Pancreas (tissue), 10 donors: ENCODE measurements around the gene OR2W3. TPM values are rescaled to one million over a fixed set of nuclear protein-coding genes. Genes with fewer than 3 reads are reported as not detected.

ENCODE experiments used
- ATAC-seq, 4 donors: fragments of 200-7000 bp; cut with Tn5 transposase; one replicate each; pipeline versions ENCODE4 v1.8.0 to v1.9.1; 2020; ENCODE audit warnings: mild to moderate bottlenecking in 4 of 4, moderate library complexity in 4 of 4
- DNase-seq, 6 donors: peaks; one replicate each; pipeline ENCODE4 v3.0.0-alpha.2; 2020
- FAIRE-seq: peaks from 2 replicates; lab custom pipeline; 2012; peaks lifted over from hg19 to GRCh38; lab: Jason Lieb, UNC
- H3K27ac ChIP-seq, 4 donors: fragments of 200-600 bp; sonication (generic); 1 replicate in 3 of 4; 2 replicates in 1 of 4; pipeline versions ENCODE4 v1.5.0 to v1.8.0; 2020
- H3K27me3 ChIP-seq, 4 donors: fragments of 200-600 bp; one replicate each; pipeline ENCODE4 v1.8.0; 2021
- H3K36me3 ChIP-seq, 3 donors: fragments of 200-600 bp; sonication (generic) in 1 of 3; one replicate each; pipeline versions ENCODE4 v1.5.0 to v1.8.0; 2020 to 2021
- H3K4me1 ChIP-seq, 3 donors: fragments of 200-600 bp; one replicate each; pipeline ENCODE4 v1.8.0; 2021
- H3K4me3 ChIP-seq, 4 donors: fragments of 200-600 bp; sonication (generic) in 2 of 4; one replicate each; pipeline versions ENCODE4 v1.5.0 to v1.8.0; 2020 to 2021
- H3K9me3 ChIP-seq, 4 donors: fragments of 200-600 bp; one replicate each; pipeline ENCODE4 v1.8.0; 2021
- WGBS, 2 donors: extraction: QIAGEN DNeasy Blood & Tissue Kit; methylation state at CpG; one replicate each; pipeline ENCODE4 v1.1.7; 2013; 5-methylcytosine and 5-hydroxymethylcytosine counted together
- intact Hi-C, 3 donors: fragments of 100-400 bp; cut with DNase I; formaldehyde crosslinking; loops; one replicate each; pipeline versions ENCODE4 v1.11.1 to v1.14.2; 2022
- polyA plus RNA-seq, 2 donors: library from polyadenylated mRNA; stranded (reverse); fragments of 200-250 nt; gene quantifications; one replicate each; pipeline ENCODE4 v1.2.3, GENCODE V29; 2013
- total RNA-seq, 6 donors: library from RNA; stranded (reverse); fragmentation: NEBNext Ultra II Directional in 4 of 6; extraction: Animal tissue kit (Norgen Biotek cat#: 25700) in 4 of 6; gene quantifications; one replicate each; pipeline versions ENCODE4 v1.2.1 to v1.2.4, GENCODE V29; 2021 to 2023
- TF ChIP-seq, protein P1 (sequence below), 4 donors: fragments of 200-600 bp; sonication (generic) in 3 of 4; IDR thresholded peaks; one replicate each; pipeline versions ENCODE4 v1.5.0 to v1.8.0; 2021; ENCODE audit warnings: antibody characterized with exemption in 4 of 4
- donor health status: healthy with polysubstance abuse.
- donor health status: DM: no; HTN: no; CAD: no; lungs with moderate emphysema.
- donor health status: DM: no; HTN: no; CAD: no.
- donor health status: control.
- donor health status: control.
- donor health status: Bipolar disorder and iron deficiency.
- donor health status: DM: yes; HTN: yes; CAD: no.
- donor health status: DM: no; HTN: no; CAD: no.
- donor health status: DM: no; HTN: no; CAD: no.
- donor health status: DM: yes; HTN: yes; CAD: no.

OR2W3 gene
- total and polyA plus RNA-seq, 8 donors = 0.09 to 0.23 TPM; not detected in 6

DNA sequence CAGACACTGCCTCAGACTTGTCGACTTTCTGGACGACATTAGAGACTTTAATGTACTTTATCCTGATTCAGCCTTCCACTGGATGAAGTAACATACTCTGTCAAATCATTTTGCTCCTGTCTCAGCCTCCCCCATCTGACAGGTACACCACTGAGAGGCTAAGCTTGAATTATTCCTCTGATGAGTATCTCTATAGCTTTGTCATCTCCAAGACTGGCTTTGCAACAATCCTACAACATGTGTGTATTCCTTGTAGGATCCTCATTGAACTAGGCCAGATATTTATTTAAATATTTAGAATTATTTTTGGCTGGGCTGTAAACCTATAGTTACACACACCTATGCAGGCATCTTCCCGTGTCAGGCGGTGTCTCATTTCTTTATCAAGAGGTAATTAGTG lies 39.5 kb upstream of the OR2W3 start:
- 56 to 71% methylated on average over 4 of the region's 4 CpGs for WGBS, 2 donors
- DNase-seq = no peak
- TF ChIP-seq, protein P1, sequence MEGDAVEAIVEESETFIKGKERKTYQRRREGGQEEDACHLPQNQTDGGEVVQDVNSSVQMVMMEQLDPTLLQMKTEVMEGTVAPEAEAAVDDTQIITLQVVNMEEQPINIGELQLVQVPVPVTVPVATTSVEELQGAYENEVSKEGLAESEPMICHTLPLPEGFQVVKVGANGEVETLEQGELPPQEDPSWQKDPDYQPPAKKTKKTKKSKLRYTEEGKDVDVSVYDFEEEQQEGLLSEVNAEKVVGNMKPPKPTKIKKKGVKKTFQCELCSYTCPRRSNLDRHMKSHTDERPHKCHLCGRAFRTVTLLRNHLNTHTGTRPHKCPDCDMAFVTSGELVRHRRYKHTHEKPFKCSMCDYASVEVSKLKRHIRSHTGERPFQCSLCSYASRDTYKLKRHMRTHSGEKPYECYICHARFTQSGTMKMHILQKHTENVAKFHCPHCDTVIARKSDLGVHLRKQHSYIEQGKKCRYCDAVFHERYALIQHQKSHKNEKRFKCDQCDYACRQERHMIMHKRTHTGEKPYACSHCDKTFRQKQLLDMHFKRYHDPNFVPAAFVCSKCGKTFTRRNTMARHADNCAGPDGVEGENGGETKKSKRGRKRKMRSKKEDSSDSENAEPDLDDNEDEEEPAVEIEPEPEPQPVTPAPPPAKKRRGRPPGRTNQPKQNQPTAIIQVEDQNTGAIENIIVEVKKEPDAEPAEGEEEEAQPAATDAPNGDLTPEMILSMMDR (IDR thresholded peaks at IDR 0.05) = no peak
- Histone ChIP-seq H3K27ac (no peak overlapping the region), H3K4me3 (no peak overlapping the region), H3K9me3 (no peaks in the 10 kb centered on the region), H3K36me3 (no peaks in the 10 kb centered on the region), H3K4me1 (no peaks in the 10 kb centered on the region), H3K27me3 (peaks cover 0 to 4% (median 0%) of the 10 kb centered on the region in 4 donors)
- no peak for FAIRE-seq
- ATAC-seq = no peak
- intact Hi-C loops = no loop called here

- TF ChIP-seq, protein P1 (IDR thresholded peaks at IDR 0.05) = no peak
- Histone ChIP-seq H3K4me3 (peak within 1 kb of the TSS in 3 of 4 donors; percentile 26 to 41 (median 31)), H3K27me3 (peaks cover 0 to 4% (median 0%) of the 10 kb centered on the region in 4 donors), H3K36me3 (no peaks in the 10 kb centered on the region), H3K9me3 (no peaks in the 10 kb centered on the region), H3K27ac (no peak within 1 kb of the TSS), H3K4me1 (no peaks in the 10 kb centered on the region)
- peak in 3 of 6 donors; percentile 16 to 66 (median 55) for DNase-seq
- peak; percentile 23 to 79 (median 48) for ATAC-seq
- 1 to 3% methylated on average over 91 to 109 of the region's 109 CpGs for whole genome bisulfite sequencing, 2 donors
- intact Hi-C loops = no loop called here
- no peak for FAIRE-seq
Observed at GRCh38 chr1:247857069-247857984, 38.1 kb upstream of the OR2W3 start, which contains the start of gene TRIM58. TRIM58 (plus strand) TSS chr1:247857187; CDS start chr1:247857247, 60 bp downstream.

GRCh38 chr1:247857985-247858619 lies 37.3 kb upstream of the OR2W3 start:
- no peak overlapping the region for H3K27ac ChIP-seq
- 36 to 37% methylated on average over 15 of the region's 15 CpGs for WGBS, 2 donors

GRCh38 chr1:247862756-247863155 lies 32.6 kb upstream of the OR2W3 start:
- Histone ChIP-seq H3K36me3 (no peaks in the 10 kb centered on the region), H3K4me3 (no peak overlapping the region), H3K4me1 (no peaks in the 10 kb centered on the region), H3K27me3 (peaks cover 0 to 4% (median 0%) of the 10 kb centered on the region in 4 donors), H3K27ac (no peak overlapping the region), H3K9me3 (no peaks in the 10 kb centered on the region)
- FAIRE-seq (no peak), DNase-seq (no peak), ATAC-seq (no peak)
- TF ChIP-seq, protein P1 (IDR thresholded peaks at IDR 0.05) = no peak
- intact Hi-C loops = no loop called here
- WGBS, 2 donors = 45 to 54% methylated on average over 4 of the region's 4 CpGs

More at GRCh38 chr1:247857985-247858619, 37.3 kb upstream of the OR2W3 start:
- Histone ChIP-seq H3K4me3 (peak overlapping the region in 1 of 4 donors; percentile 41), H3K4me1 (no peaks in the 10 kb centered on the region), H3K27me3 (peaks cover 0 to 4% (median 0%) of the 10 kb centered on the region in 4 donors), H3K36me3 (no peaks in the 10 kb centered on the region), H3K9me3 (no peaks in the 10 kb centered on the region)
- no peak for DNase-seq
- intact Hi-C loops = no loop called here
- ATAC-seq = no peak
- no peak for FAIRE-seq
- TF ChIP-seq, protein P1 (IDR thresholded peaks at IDR 0.05) = no peak
